WERI-Rb-1 (cell line): ENCODE results near the gene GDPD5.
A peak's percentile ranks its signal among the peaks of the same experiment; 100 is the strongest.

Source experiments
- DNase-seq: peaks from one replicate; pipeline ENCODE4 v3.0.0-alpha.2; 2020
- H3K27ac ChIP-seq: fragments of 250-450 bp; sonication (Bioruptor Pico); 2 replicates; pipeline ENCODE4 v1.5.1; 2020; ENCODE audit warnings: mild to moderate bottlenecking, moderate library complexity
- H3K27me3 ChIP-seq: fragments of 250-450 bp; sonication (Bioruptor Pico); 2 replicates; pipeline ENCODE4 v1.5.1; 2021; ENCODE audit warnings: mild to moderate bottlenecking, low read depth, moderate library complexity; ENCODE audit not compliant: insufficient read depth, severe bottlenecking
- H3K36me3 ChIP-seq: fragments of 250-450 bp; sonication (Bioruptor Pico); 2 replicates; pipeline ENCODE4 v1.5.1; 2020; ENCODE audit warnings: mild to moderate bottlenecking, moderate library complexity
- H3K4me3 ChIP-seq: 2 replicates; pipeline ENCODE4 v1.5.1; 2011; ENCODE audit warnings: low read depth, mild to moderate bottlenecking, control low read depth, low read length
- H3K9me3 ChIP-seq: fragments of 250-450 bp; sonication (Bioruptor Pico); 2 replicates; pipeline ENCODE4 v1.5.1; 2021; ENCODE audit warnings: mild to moderate bottlenecking, moderate library complexity; ENCODE audit not compliant: severe bottlenecking
- TF ChIP-seq, protein P1 (sequence below): IDR thresholded peaks from 2 replicates; pipeline ENCODE4 v1.5.1; 2011; ENCODE audit warnings: low read depth, mild to moderate bottlenecking, control low read depth, inconsistent platforms, low read length

Gene GDPD5

DNA sequence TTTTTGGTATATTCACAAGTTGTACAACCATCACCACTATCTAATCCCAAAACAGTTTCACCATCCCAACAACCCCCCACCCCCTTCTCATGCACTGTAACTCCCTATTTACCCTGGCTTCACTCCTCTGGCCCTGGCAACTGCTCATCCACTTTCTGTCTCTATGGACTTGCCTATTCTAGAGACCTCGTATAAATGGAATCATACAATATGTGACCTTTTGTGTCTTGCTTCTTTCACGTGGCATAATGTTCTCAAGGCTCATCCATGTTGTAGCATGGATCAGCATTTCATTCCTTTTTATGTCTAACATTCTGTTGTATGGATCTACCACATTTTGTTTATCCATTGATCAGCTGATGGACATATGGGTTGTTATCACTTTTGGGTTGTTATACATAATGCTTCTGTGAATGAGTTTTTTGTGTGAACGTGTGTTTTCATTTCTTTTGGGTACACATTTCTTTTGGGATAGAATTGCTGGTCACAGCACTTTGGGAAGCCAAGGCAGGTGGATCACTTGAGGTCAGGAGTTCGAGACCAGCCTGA, 46.1 kb downstream of the GDPD5 start:
- peaks cover 30% of the 10 kb centered on the region for H3K36me3 ChIP-seq
- H3K27me3 ChIP-seq = no peaks in the 10 kb centered on the region
- TF ChIP-seq, protein P1, sequence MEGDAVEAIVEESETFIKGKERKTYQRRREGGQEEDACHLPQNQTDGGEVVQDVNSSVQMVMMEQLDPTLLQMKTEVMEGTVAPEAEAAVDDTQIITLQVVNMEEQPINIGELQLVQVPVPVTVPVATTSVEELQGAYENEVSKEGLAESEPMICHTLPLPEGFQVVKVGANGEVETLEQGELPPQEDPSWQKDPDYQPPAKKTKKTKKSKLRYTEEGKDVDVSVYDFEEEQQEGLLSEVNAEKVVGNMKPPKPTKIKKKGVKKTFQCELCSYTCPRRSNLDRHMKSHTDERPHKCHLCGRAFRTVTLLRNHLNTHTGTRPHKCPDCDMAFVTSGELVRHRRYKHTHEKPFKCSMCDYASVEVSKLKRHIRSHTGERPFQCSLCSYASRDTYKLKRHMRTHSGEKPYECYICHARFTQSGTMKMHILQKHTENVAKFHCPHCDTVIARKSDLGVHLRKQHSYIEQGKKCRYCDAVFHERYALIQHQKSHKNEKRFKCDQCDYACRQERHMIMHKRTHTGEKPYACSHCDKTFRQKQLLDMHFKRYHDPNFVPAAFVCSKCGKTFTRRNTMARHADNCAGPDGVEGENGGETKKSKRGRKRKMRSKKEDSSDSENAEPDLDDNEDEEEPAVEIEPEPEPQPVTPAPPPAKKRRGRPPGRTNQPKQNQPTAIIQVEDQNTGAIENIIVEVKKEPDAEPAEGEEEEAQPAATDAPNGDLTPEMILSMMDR = no peak
- no peak overlapping the region for H3K4me3 ChIP-seq
- H3K27ac ChIP-seq = no peak overlapping the region
- no peaks in the 10 kb centered on the region for H3K9me3 ChIP-seq
- no peak for DNase-seq

DNA sequence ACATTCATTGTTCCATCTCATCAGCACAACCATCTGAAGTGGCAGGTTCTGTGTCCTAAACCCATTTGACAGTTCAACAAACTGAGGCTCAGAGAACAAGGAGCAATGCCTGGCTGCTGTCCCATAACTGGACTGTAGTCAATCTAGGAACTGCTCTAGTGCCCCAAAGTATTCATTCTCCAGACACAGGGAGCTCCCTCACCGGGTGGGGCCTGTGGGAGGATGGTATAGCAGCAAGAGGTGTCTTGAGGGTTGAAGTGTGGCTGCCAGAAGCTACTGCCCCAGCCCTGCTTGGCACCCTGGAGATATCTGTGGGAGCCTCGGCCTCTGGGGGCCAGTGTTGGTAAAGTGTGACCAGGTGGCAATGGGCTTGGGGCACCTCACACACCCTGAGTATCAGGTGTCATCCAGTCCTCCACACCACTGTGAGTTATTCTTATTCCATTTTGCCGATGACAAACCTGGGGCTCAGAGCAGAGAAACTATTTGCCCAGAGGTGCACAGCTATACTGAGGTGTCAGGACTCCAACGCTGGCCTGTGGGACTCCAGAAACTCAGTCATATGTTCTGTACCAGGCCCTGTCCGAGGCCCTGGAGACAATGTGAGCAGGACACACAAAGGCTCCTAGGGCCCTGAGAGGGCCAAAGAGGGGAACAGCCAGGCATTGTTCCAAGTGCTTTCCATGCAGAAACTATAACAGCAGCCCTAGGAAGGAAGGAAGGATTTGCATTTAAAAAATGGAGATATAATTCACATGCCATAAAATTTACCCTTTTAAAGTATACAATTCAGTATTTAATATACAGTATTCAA, 46.8 kb downstream of the GDPD5 start:
- Histone ChIP-seq H3K9me3 (no peaks in the 10 kb centered on the region), H3K27ac (no peak overlapping the region)
- no peak for DNase-seq

DNA sequence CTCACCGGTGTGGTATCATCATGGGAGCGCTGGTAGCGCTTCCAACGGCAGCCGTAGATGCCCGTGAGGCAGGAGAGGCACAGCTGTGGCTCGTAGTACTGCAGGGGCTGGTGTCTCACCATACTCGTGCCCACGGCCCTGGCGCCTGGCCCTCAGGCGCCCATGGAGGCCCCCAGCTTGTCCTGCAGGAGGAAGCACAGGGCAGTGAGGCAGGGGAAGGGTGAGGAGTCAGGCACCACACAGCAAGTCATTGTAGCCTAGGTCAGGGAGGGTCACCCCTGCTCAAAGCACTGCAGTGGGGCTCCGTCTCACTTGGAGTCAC, 48.2 kb downstream of the GDPD5 start:
- no peak overlapping the region for H3K4me3 ChIP-seq
- DNase-seq = no peak
- H3K27me3 ChIP-seq = no peaks in the 10 kb centered on the region
- H3K27ac ChIP-seq = peak overlapping the region; percentile 72
- H3K9me3 ChIP-seq = no peaks in the 10 kb centered on the region
- TF ChIP-seq, protein P1 = no peak
- H3K36me3 ChIP-seq = peaks cover 33% of the 10 kb centered on the region

More for the DNA sequence above, 46.8 kb downstream of the GDPD5 start:
- TF ChIP-seq, protein P1 = no peak
- Histone ChIP-seq H3K4me3 (no peak overlapping the region), H3K27me3 (no peaks in the 10 kb centered on the region), H3K36me3 (peaks cover 30% of the 10 kb centered on the region)

DNA sequence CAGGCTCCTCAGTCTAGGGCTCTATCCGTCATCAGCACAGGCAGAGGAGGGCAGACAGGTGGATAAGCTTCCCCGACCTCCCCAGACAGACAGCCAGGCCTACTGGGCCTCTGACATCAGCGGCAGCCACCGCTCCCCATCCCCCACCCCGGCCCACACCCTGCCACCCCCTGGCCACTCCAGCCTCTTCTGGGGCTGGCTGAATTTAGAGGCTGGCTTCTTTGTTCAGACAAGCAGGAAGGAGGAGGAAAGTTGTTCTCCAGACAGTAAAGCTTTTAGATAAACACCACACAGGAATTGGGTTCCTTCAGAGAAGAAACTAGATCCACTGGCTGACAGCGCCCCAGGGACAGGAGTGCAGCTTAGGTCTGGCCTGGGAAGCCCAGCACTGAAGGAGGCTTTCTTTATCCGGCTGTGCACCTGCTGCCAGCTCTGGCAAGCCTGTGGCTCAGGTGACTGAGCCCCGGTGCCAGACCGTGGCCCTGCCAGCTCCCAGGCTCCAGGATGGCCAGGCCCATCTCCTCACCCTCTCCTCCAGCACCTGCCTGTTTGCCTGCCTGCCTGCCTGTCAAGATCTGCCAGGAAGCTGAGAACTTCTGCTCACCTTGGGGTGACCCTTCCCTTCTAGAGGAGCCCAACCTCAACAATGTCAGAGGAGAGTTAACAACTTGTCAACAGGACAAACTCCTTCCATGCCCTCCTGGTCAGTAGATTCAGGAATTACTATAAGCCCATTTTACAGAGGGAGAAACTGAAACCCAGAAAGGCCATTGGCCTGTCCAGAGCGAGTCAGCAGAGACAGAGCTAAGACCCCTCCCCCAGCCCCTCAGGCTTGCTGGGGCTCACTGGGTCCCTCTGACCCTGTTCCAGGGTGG, 48.8 kb downstream of the GDPD5 start:
- no peak overlapping the region for H3K4me3 ChIP-seq
- no peaks in the 10 kb centered on the region for H3K27me3 ChIP-seq
- DNase-seq = peak; percentile 43
- peaks cover 33% of the 10 kb centered on the region for H3K36me3 ChIP-seq
- H3K27ac ChIP-seq = peak overlapping the region; percentile 72
- H3K9me3 ChIP-seq = no peaks in the 10 kb centered on the region
- TF ChIP-seq, protein P1 = no peak

DNA sequence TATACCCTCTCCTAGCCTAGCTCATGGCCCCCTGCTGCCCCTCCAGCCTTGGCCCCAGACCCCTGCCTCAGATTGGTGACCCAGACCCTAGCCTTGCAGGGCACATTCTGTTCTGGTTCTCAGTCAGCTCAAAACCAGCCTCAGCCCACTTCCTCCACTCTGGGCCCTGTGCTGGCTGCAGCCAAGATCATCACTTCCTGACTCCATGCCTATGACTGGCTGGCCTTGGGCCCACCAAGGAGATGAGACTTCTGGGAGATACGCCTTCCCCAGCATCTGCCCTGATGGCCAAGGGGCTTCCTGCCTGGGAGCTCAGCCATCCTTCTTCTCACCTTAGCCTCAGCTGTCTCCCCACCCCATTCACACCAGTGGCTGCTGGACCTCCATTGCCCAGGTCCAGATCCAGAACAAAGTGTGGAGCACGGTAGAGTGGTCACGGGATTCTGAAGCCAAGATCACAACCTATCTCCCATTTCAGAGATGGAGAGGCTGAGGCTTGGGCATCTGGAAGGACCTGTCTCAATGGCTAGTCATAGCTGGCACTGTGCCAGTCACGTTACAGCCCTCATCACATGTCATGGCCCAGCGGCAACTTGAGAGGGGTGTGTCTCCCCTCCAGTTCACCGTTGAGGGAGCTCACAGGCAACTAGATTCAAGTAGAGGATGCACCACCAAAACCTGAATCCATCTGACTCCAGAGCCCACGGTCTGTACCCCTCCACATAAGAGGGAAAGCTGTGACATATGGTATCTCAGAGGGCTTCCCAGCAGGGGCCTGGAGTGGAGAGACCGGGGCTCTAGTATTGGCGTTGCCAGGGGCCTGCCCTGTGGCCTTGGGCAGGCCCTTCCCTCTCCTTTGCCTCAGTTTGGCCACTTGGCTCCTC, 49.7 kb downstream of the GDPD5 start:
- peaks cover 33% of the 10 kb centered on the region for H3K36me3 ChIP-seq
- peak overlapping the region; percentile 72 for H3K27ac ChIP-seq
- H3K27me3 ChIP-seq = no peaks in the 10 kb centered on the region
- H3K9me3 ChIP-seq = no peaks in the 10 kb centered on the region
- TF ChIP-seq, protein P1 = no peak
- H3K4me3 ChIP-seq = no peak overlapping the region
- DNase-seq = peak; percentile 37
